Left ventricle myocardium inferior (tissue), 1 donor: ENCODE measurements around the gene NEDD4. TPM values are rescaled to one million over a fixed set of nuclear protein-coding genes. Genes with fewer than 3 reads are reported as not detected.

ENCODE experiments used
- DNase-seq: peaks from one replicate; pipeline ENCODE4 v3.0.0-alpha.2; 2020
- H3K27ac ChIP-seq: fragments of 200-600 bp; replicated peaks from 2 replicates; pipeline ENCODE4 v1.8.0; 2021
- H3K27me3 ChIP-seq: fragments of 200-600 bp; 2 replicates; pipeline ENCODE4 v1.8.0; 2021; ENCODE audit warnings: low read depth
- H3K36me3 ChIP-seq: fragments of 200-600 bp; 2 replicates; pipeline ENCODE4 v1.8.0; 2021
- H3K4me1 ChIP-seq: fragments of 200-600 bp; 2 replicates; pipeline ENCODE4 v1.8.0; 2021
- H3K4me3 ChIP-seq: fragments of 200-600 bp; 2 replicates; pipeline ENCODE4 v1.8.0; 2021; ENCODE audit warnings: mild to moderate bottlenecking, moderate library complexity
- H3K9me3 ChIP-seq: fragments of 200-600 bp; replicated peaks from 2 replicates; pipeline ENCODE4 v1.8.0; 2021
- intact Hi-C: fragments of 100-400 bp; cut with micrococcal nuclease; formaldehyde crosslinking; loops from one replicate; pipeline ENCODE4 v1.11.0; 2022
- total RNA-seq: library from RNA; stranded (reverse); fragmentation: NEBNext Ultra II Directional; extraction: Animal tissue kit (Norgen Biotek cat#: 25700); gene quantifications from one replicate; pipeline ENCODE4 v1.2.1, GENCODE V29; 2021
- TF ChIP-seq, protein P1 (sequence below): fragments of 200-600 bp; IDR thresholded peaks from 2 replicates; pipeline ENCODE4 v1.8.0; 2021; ENCODE audit warnings: antibody characterized with exemption, mild to moderate bottlenecking, borderline replicate concordance
- donor health status: DM: no; HTN: yes; CAD: no; lungs with severe emphysema.

NEDD4 gene
- total RNA-seq, 1 donor from 2014 or later, result 8.1 TPM

DNA sequence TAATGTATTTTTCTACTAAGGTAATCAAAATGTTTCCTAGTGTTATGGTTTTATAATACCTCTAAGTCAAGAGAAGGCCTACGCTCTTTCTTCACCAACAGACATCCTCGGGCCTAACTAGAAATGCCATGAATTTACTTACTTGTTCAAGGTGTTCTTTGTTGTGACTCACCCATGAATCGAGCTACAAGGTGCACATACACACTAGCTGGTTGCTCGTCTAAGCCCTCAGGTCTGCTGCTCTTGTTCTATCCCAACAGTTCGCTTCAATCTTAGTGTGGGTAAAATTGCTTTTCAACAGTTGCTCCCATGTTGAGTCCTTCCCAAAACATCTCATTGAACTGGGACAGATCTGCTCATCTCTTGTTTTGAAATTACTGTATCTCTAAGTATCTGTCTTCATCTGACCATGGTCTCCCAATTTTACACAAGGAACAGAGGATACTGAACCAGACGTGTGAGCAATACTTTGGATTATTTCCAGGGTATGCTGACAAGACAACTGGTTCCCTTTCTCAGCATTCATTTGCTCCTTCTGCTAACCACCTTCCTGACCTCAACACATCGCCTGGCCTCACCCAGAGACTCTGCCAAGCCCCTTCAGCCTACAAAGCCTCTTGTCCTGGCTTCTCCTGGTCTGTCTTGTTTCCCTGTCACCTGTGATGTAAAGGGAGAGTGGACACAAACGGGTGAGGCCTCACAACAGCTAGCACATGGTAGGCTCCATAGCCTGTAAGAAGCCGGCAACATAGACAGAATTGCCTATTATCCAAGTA lies 84.2 kb downstream of the NEDD4 start:
- Histone ChIP-seq H3K27ac (no peak overlapping the region), H3K4me1 (no peaks in the 10 kb centered on the region), H3K27me3 (no peaks in the 10 kb centered on the region), H3K4me3 (no peak overlapping the region), H3K36me3 (no peaks in the 10 kb centered on the region), H3K9me3 (no peaks in the 10 kb centered on the region)
- TF ChIP-seq, protein P1, sequence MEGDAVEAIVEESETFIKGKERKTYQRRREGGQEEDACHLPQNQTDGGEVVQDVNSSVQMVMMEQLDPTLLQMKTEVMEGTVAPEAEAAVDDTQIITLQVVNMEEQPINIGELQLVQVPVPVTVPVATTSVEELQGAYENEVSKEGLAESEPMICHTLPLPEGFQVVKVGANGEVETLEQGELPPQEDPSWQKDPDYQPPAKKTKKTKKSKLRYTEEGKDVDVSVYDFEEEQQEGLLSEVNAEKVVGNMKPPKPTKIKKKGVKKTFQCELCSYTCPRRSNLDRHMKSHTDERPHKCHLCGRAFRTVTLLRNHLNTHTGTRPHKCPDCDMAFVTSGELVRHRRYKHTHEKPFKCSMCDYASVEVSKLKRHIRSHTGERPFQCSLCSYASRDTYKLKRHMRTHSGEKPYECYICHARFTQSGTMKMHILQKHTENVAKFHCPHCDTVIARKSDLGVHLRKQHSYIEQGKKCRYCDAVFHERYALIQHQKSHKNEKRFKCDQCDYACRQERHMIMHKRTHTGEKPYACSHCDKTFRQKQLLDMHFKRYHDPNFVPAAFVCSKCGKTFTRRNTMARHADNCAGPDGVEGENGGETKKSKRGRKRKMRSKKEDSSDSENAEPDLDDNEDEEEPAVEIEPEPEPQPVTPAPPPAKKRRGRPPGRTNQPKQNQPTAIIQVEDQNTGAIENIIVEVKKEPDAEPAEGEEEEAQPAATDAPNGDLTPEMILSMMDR, result no peak
- intact Hi-C loops, result no loop called here
- no peak for DNase-seq

DNA sequence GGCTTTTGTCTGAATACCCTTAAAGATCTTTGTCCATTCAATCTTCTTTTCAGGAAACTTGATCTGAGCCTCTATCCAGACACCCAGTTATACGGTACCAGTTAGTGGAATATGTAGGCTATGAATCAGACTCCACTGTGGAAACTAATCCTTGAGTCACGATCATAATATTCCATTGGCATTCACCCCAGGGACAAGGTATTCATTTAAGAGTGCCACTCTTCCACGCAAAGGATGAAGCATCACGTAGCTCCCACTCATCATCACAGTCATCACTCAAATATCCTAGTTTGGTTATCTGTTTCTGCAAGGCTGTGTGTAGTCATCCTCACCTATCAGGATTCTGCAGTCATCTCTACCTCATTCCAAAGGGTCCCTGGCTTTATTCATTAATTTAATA lies 85.6 kb downstream of the NEDD4 start:
- TF ChIP-seq, protein P1, result no peak
- Histone ChIP-seq H3K27ac (no peak overlapping the region), H3K36me3 (no peaks in the 10 kb centered on the region), H3K4me3 (no peak overlapping the region), H3K4me1 (no peaks in the 10 kb centered on the region), H3K9me3 (no peaks in the 10 kb centered on the region), H3K27me3 (no peaks in the 10 kb centered on the region)
- DNase-seq, result no peak
- intact Hi-C loops, result no loop called here

DNA sequence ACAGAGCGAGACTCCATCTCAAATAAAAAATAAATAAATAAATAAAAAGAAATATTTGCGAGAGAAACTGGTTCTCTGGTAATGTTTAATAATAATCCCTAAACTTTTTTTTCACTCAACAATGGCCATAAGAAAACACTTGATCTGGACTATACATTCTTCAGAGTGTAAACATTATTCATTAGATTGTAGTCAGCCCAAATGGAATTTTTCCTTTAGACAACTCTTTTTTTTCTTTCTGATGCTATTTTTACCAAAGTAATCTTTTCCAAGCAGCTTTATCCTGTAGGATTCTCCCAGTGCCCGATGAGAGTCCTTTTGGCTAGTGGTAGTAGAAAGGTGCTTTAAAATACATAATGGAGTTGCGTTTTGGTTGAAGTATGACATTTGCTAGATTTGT lies 90.4 kb downstream of the NEDD4 start:
- no peaks in the 10 kb centered on the region for H3K27me3 ChIP-seq
- no peak overlapping the region for H3K4me3 ChIP-seq
- no peak overlapping the region for H3K27ac ChIP-seq
- no peak for DNase-seq
- H3K36me3 ChIP-seq, result no peaks in the 10 kb centered on the region
- no peaks in the 10 kb centered on the region for H3K9me3 ChIP-seq
- peaks cover 4% of the 10 kb centered on the region for H3K4me1 ChIP-seq
- TF ChIP-seq, protein P1, result no peak
- intact Hi-C loops, result no loop called here

DNA sequence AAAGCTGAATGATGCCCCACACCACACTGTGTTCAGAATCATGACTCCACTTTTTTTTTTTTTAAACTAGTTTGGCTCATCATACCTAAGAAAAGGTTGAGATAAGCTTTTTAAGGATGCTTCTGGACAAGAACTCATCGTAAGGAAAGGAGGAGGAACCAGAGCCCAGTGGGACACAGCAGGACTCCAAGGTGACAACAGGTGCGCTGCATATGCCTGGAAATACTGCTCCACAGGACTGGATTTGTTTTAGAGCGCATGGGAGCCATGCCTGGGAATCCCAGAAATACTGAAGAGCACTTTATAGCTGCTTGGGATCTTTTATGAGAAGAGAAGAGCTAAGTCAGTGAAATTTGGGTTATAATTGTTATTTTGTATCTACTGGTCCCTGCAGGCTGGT lies 93.4 kb downstream of the NEDD4 start:
- intact Hi-C loops, result no loop called here
- Histone ChIP-seq H3K4me1 (peaks cover 23% of the 10 kb centered on the region), H3K36me3 (no peaks in the 10 kb centered on the region), H3K27ac (no peak overlapping the region), H3K27me3 (no peaks in the 10 kb centered on the region), H3K4me3 (no peak overlapping the region), H3K9me3 (no peaks in the 10 kb centered on the region)
- no peak for DNase-seq
- TF ChIP-seq, protein P1, result no peak

DNA sequence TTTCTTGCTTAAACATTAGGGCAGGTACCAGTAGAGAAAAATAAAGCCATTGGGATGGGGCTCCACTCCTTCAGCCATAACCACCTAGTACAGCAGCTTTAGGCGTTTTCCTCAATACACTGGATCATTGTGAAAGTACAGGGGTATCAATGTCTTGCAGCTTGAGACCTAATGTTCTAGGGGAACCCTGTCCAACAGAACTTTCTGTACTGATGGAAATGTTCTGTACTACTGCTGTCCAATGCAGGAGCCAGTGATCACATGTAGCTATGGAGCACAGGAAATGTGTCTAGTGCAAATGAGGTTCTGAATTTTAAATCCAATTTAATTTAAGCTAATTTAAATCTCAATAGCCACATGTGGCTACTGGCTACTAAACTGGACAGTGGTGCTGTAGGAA lies 93.9 kb downstream of the NEDD4 start:
- TF ChIP-seq, protein P1, result no peak
- intact Hi-C loops, result no loop called here
- Histone ChIP-seq H3K4me3 (no peak overlapping the region), H3K9me3 (no peaks in the 10 kb centered on the region), H3K27me3 (no peaks in the 10 kb centered on the region), H3K4me1 (peaks cover 27% of the 10 kb centered on the region), H3K27ac (no peak overlapping the region), H3K36me3 (no peaks in the 10 kb centered on the region)
- DNase-seq, result no peak
